Ectodermal cell (in vitro differentiated cells): Measurements from ENCODE around the gene RPL15.
"Not testable (repeated sequence)": the region's sequence is repeated elsewhere in the genome, so short reads cannot be mapped to it uniquely, and the experiment has no call there.

Source experiments
- H3K27ac ChIP-seq: 2 replicates; pipeline ENCODE4 v1.7.0; 2013; ENCODE audit warnings: mild to moderate bottlenecking, low read depth, low read length; ENCODE audit not compliant: insufficient read depth, poor library complexity, severe bottlenecking
- H3K27me3 ChIP-seq: 2 replicates; pipeline ENCODE4 v1.7.0; 2013; ENCODE audit warnings: mild to moderate bottlenecking, low read length; ENCODE audit not compliant: insufficient read depth, control insufficient read depth, poor library complexity, severe bottlenecking
- H3K36me3 ChIP-seq: one replicate; pipeline ENCODE4 v1.7.0; 2013; ENCODE audit warnings: low read length; ENCODE audit not compliant: control insufficient read depth, insufficient read depth
- H3K4me1 ChIP-seq: one replicate; pipeline ENCODE4 v1.7.0; 2013; ENCODE audit warnings: low read length; ENCODE audit not compliant: control insufficient read depth, insufficient read depth
- H3K4me3 ChIP-seq: 2 replicates; pipeline ENCODE4 v1.7.0; 2013; ENCODE audit warnings: low read depth, low read length, control low read depth; ENCODE audit not compliant: insufficient read depth
- H3K9me3 ChIP-seq: 2 replicates; pipeline ENCODE4 v1.7.0; 2013; ENCODE audit warnings: mild to moderate bottlenecking, low read length, moderate library complexity; ENCODE audit not compliant: control insufficient read depth
- WGBS, 2 experiments: methylation state at CpG; one replicate each; pipeline ENCODE4 v1.1.7; 2013; ENCODE audit warnings: missing lambda C conversion rate in 2 of 2; 5-methylcytosine and 5-hydroxymethylcytosine counted together

RPL15 gene

GRCh38 chr3:23888617-23889228 lies 28.2 kb upstream of the RPL15 start:
- Histone ChIP-seq H3K9me3 (no peaks in the 10 kb centered on the region), H3K4me3 (no peak overlapping the region), H3K4me1 (no peaks in the 10 kb centered on the region), H3K27ac (no peak overlapping the region), H3K27me3 (no peaks in the 10 kb centered on the region), H3K36me3 (peaks cover 3% of the 10 kb centered on the region)
- 86 to 88% methylated on average over 2 to 3 of the region's 3 CpGs for WGBS, 2 experiments

DNA sequence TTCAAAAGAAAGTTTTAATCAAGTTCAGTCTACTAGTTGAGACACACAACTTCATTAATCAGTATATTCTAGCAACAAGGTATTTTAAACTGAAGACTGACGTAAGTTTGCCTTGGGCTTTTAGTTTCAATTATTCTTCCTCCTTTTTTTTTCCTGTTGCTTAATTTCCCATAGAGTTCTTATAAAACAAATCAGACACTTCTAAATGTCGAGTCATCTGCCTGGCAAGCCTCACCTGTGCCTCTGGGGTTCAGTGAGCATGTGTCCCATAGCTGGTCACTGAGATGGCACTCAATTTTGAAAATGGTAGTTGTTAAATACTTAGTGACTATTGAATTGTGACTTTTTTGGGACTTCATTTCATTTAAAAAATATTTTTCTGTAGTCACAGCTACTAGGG lies 27.5 kb upstream of the RPL15 start:
- WGBS, 2 experiments: 93 to 100% methylated on average over 2 of the region's 2 CpGs

DNA sequence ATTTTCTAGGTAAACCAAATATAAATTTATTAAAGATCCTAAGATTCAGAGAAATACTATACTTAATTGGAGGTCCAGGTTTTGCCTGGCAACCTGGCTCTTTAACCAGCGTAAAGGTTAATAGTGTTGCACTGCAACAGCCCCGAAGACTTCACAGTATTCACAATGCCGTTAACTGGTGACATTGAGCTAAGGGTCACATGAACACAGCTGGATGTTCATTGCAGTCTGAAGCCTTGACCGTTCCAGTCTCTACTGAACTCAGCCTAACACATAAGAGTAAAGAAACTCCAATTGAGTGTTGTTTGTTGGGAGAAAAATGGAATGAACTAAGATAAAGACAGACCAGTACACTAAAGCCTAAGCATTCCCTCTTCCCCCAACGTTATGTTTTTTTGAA lies 27.0 kb upstream of the RPL15 start:
- Histone ChIP-seq H3K27me3 (no peaks in the 10 kb centered on the region), H3K36me3 (peaks cover 3% of the 10 kb centered on the region), H3K4me3 (no peak overlapping the region), H3K27ac (no peak overlapping the region), H3K4me1 (no peaks in the 10 kb centered on the region), H3K9me3 (no peaks in the 10 kb centered on the region)
- 93 to 95% methylated on average over 4 to 5 of the region's 5 CpGs for WGBS, 2 experiments

More for the DNA sequence above, 27.5 kb upstream of the RPL15 start:
- Histone ChIP-seq H3K4me1 (no peaks in the 10 kb centered on the region), H3K27ac (no peak overlapping the region), H3K4me3 (no peak overlapping the region), H3K36me3 (peaks cover 3% of the 10 kb centered on the region), H3K27me3 (no peaks in the 10 kb centered on the region), H3K9me3 (no peaks in the 10 kb centered on the region)

GRCh38 chr3:23894254-23895061 lies 22.5 kb upstream of the RPL15 start:
- Histone ChIP-seq H3K36me3 (peaks cover 24% of the 10 kb centered on the region), H3K27ac (no peak overlapping the region), H3K9me3 (no peaks in the 10 kb centered on the region), H3K4me1 (no peaks in the 10 kb centered on the region), H3K27me3 (no peaks in the 10 kb centered on the region), H3K4me3 (no peak overlapping the region)
- 93 to 94% methylated on average over 8 of the region's 8 CpGs for WGBS, 2 experiments

DNA sequence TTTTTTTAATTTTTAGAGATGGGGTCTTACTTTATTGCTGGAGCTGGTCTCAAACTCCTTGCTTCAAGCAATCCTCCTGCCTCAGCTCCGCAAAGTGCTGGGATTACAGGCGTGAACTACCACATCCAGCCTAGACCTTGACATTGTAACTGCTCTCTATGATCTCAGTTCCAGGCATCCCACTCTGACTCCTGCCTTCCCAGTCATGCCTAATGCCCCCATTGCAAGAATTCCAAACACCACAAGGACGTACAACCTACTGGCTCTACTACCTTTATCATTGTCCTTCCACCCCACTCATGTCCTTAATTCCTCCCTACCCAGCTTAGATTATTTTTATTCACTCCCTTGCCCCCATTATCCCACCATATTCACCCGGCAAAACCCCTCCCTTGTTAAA lies 21.8 kb upstream of the RPL15 start:
- Histone ChIP-seq H3K4me3 (no peak overlapping the region), H3K9me3 (no peaks in the 10 kb centered on the region), H3K4me1 (no peaks in the 10 kb centered on the region), H3K27me3 (no peaks in the 10 kb centered on the region), H3K36me3 (peaks cover 30% of the 10 kb centered on the region), H3K27ac (no peak overlapping the region)
- 92 to 95% methylated on average over 4 of the region's 4 CpGs for WGBS, 2 experiments

- peaks cover 41% of the 10 kb centered on the region for H3K36me3 ChIP-seq
- no peak overlapping the region for H3K4me3 ChIP-seq
- no peaks in the 10 kb centered on the region for H3K27me3 ChIP-seq
- WGBS, 2 experiments: 93 to 98% methylated on average over 6 of the region's 6 CpGs
- no peaks in the 10 kb centered on the region for H3K9me3 ChIP-seq
- no peaks in the 10 kb centered on the region for H3K4me1 ChIP-seq
- H3K27ac ChIP-seq: no peak overlapping the region
Observed at GRCh38 chr3:23900744-23901143, 16.2 kb upstream of the RPL15 start.

- H3K4me1 ChIP-seq: no peaks in the 10 kb centered on the region
- H3K9me3 ChIP-seq: no peaks in the 10 kb centered on the region
- no peak overlapping the region for H3K4me3 ChIP-seq
- H3K27me3 ChIP-seq: no peaks in the 10 kb centered on the region
- H3K27ac ChIP-seq: no peak overlapping the region
- peaks cover 18% of the 10 kb centered on the region for H3K36me3 ChIP-seq
Observed at GRCh38 chr3:23904545-23904944, 12.4 kb upstream of the RPL15 start.

DNA sequence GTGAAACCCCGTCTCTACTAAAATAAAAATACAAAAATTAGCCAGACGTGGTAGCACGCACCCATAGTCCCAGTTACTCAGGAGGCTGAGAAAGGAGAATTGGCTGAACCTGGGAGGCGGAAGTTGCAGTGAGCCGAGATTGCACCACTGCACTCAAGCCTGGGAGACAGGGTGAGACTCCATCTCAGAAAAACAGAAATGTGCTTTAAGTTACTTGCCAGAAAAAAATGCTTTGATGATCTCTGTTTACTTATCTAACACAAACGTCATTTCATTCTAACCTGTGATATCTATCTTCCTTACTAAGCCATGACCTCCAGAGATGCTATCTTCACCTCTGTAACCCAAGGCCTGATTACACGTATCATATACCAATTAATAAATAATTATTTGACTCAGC lies 7.6 kb upstream of the RPL15 start:
- H3K36me3 ChIP-seq: peaks cover 5% of the 10 kb centered on the region
- no peaks in the 10 kb centered on the region for H3K27me3 ChIP-seq
- 93 to 97% methylated on average over 7 of the region's 7 CpGs for WGBS, 2 experiments
- H3K4me1 ChIP-seq: no peaks in the 10 kb centered on the region
- no peak overlapping the region for H3K4me3 ChIP-seq
- no peak overlapping the region for H3K27ac ChIP-seq
- no peaks in the 10 kb centered on the region for H3K9me3 ChIP-seq

DNA sequence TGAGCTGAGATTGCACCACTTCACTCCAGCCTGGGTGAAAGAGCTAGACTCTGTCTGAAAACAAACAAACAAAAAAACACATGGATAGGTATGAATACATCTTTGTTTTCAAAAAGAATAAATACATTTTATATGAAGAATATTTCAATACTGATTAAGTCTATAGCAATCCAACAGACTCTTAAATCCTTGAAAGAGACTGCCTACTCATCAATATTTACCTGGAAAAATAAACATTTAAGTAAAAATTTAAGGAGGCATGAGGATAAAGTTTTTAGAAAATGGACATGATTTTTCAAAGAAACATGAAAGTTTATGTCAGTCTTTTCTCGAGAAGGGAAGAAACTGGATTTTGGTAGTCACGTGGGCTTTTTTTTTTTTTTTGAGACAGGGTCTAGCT lies 5.5 kb upstream of the RPL15 start:
- no peak overlapping the region for H3K27ac ChIP-seq
- peaks cover 10% of the 10 kb centered on the region for H3K4me1 ChIP-seq
- H3K4me3 ChIP-seq: no peak overlapping the region
- no peaks in the 10 kb centered on the region for H3K27me3 ChIP-seq
- H3K36me3 ChIP-seq: no peaks in the 10 kb centered on the region
- no peaks in the 10 kb centered on the region for H3K9me3 ChIP-seq
- WGBS, 2 experiments: 94 to 100% methylated on average over 2 of the region's 2 CpGs

- not testable (repeated sequence) for H3K27ac ChIP-seq, H3K9me3 ChIP-seq, H3K4me3 ChIP-seq, H3K27me3 ChIP-seq, H3K36me3 ChIP-seq
- peaks cover 10% of the 10 kb centered on the region for H3K4me1 ChIP-seq
- WGBS, 2 experiments: 86 to 90% methylated on average over 2 of the region's 3 CpGs
Observed at GRCh38 chr3:23912335-23912734, 4.6 kb upstream of the RPL15 start.
